GM12878 (cell line): ENCODE data around the gene DEF6.

Experiments
- CTCF ChIP-seq, 3 experiments: IDR thresholded peaks in 2 of 3; conservative IDR thresholded peaks in 1 of 3; 2 replicates each; pipeline ENCODE4 v1.5.1; 2011; ENCODE audit warnings: low read depth in 3 of 3, low read length in 3 of 3, mild to moderate bottlenecking in 3 of 3, control low read depth in 2 of 3, moderate library complexity in 2 of 3, inconsistent platforms in 1 of 3, mixed read lengths in 1 of 3; ENCODE audit not compliant: control insufficient read depth in 2 of 3, insufficient read depth in 1 of 3; ENCODE audit errors: extremely low read depth in 1 of 3
- EGR1 ChIP-seq, 2 experiments: IDR thresholded peaks; 1 replicate in 1 of 2; 2 replicates in 1 of 2; pipeline ENCODE4 v1.6.1; 2011 to 2012; ENCODE audit warnings: low read depth in 2 of 2, low read length in 2 of 2, borderline replicate concordance in 1 of 2, mild to moderate bottlenecking in 1 of 2, moderate library complexity in 1 of 2
- EP300 ChIP-seq, 2 experiments: fragments of 150-350 bp in 1 of 2; IDR thresholded peaks; 2 replicates each; pipeline ENCODE4 v1.6.1; 2011 to 2012; ENCODE audit warnings: low read depth in 2 of 2, low read length in 2 of 2, borderline replicate concordance in 1 of 2, improper control_type of control experiment in 1 of 2, inconsistent platforms in 1 of 2; ENCODE audit not compliant: control insufficient read depth in 1 of 2
- EZH2 ChIP-seq: IDR thresholded peaks from 2 replicates; pipeline ENCODE4 v1.6.1; 2012; ENCODE audit warnings: low read depth, mild to moderate bottlenecking, control low read depth, inconsistent platforms, low read length, borderline replicate concordance; ENCODE audit not compliant: control insufficient read depth
- POLR2A ChIP-seq: IDR thresholded peaks from 2 replicates; pipeline ENCODE4 v1.6.1; 2011; ENCODE audit warnings: low read depth, mild to moderate bottlenecking, low read length
- POLR2AphosphoS2 ChIP-seq: IDR thresholded peaks from 2 replicates; pipeline ENCODE4 v1.6.1; 2011; ENCODE audit warnings: low read depth, mild to moderate bottlenecking, low read length, improper control_type of control experiment, moderate library complexity
- REST ChIP-seq: IDR thresholded peaks from 2 replicates; pipeline ENCODE4 v1.6.1; 2012; ENCODE audit warnings: mild to moderate bottlenecking, low read depth, low read length
- SIN3A ChIP-seq: IDR thresholded peaks from 2 replicates; pipeline ENCODE4 v1.6.1; 2012; ENCODE audit warnings: low read depth, low read length, improper control_type of control experiment
- SPI1 ChIP-seq: IDR thresholded peaks from 2 replicates; pipeline ENCODE4 v1.6.1; 2011; ENCODE audit warnings: low read depth, mild to moderate bottlenecking, low read length, moderate library complexity, borderline replicate concordance; ENCODE audit not compliant: insufficient read depth
- SRF ChIP-seq, 2 experiments: IDR thresholded peaks; 2 replicates each; pipeline ENCODE4 v1.6.1; 2011; ENCODE audit warnings: low read depth in 2 of 2, low read length in 2 of 2, mild to moderate bottlenecking in 1 of 2, moderate library complexity in 1 of 2
- YY1 ChIP-seq: IDR thresholded peaks from 2 replicates; pipeline ENCODE4 v1.6.1; 2011; ENCODE audit warnings: low read depth, mild to moderate bottlenecking, low read length
- ZSCAN29 ChIP-seq: fragments of 450-650 bp; IDR thresholded peaks from 2 replicates; pipeline ENCODE4 v1.6.1; 2017; ENCODE audit warnings: mild to moderate bottlenecking, moderate library complexity
- ZZZ3 ChIP-seq: IDR thresholded peaks from 2 replicates; pipeline ENCODE4 v1.6.1; 2011; ENCODE audit warnings: low read depth; ENCODE audit not compliant: control insufficient read depth, insufficient read length

GRCh38 chr6:35341557-35341956 lies 43.9 kb downstream of the DEF6 start:
- TF ChIP-seq CTCF (IDR thresholded peaks at IDR 0.05 in 2 of 3, conservative IDR thresholded peaks at IDR 0.05 in 1 of 3; ENCODE audit: control insufficient read depth in 2 of 3, extremely low read depth in 1 of 3, insufficient read depth in 1 of 3, low read depth in 3 of 3, low read length in 3 of 3) (no peak), POLR2A (no peak), SRF (IDR thresholded peaks at IDR 0.05; ENCODE audit: low read depth in 2 of 2, low read length in 2 of 2) (no peak), EGR1 (IDR thresholded peaks at IDR 0.05; ENCODE audit: borderline replicate concordance in 1 of 2, low read depth in 2 of 2, low read length in 2 of 2) (no peak), ZZZ3 (no peak), ZSCAN29 (no peak), SPI1 (no peak), REST (no peak), SIN3A (no peak), EP300 (IDR thresholded peaks at IDR 0.05; ENCODE audit: borderline replicate concordance in 1 of 2, control insufficient read depth in 1 of 2, low read depth in 2 of 2, low read length in 2 of 2) (no peak), YY1 (no peak), EZH2 (no peak), POLR2AphosphoS2 (no peak)
